MM.1S (cell line): Measurements from ENCODE around the gene AP1AR.

Source experiments
- DNase-seq: peaks from one replicate; pipeline ENCODE4 v3.0.0-alpha.2; 2015
- H2AFZ ChIP-seq: fragments of 300-600 bp; sonication (generic); 2 replicates; pipeline ENCODE4 v1.6.0; 2016; ENCODE audit warnings: antibody characterized with exemption, low read length
- H3F3A ChIP-seq: fragments of 300-600 bp; sonication (generic); 2 replicates; pipeline ENCODE4 v1.6.1; 2016; ENCODE audit warnings: mild to moderate bottlenecking, antibody characterized with exemption, low read length, moderate library complexity, mixed read lengths; ENCODE audit not compliant: insufficient read depth
- H3K27ac ChIP-seq: fragments of 300-600 bp; sonication (generic); 2 replicates; pipeline ENCODE4 v1.5.1; 2016; ENCODE audit warnings: mild to moderate bottlenecking, low read length
- H3K27me3 ChIP-seq: fragments of 300-600 bp; sonication (generic); replicated peaks from 2 replicates; pipeline ENCODE4 v1.6.0; 2016; ENCODE audit warnings: low read length; ENCODE audit not compliant: insufficient read depth
- H3K36me3 ChIP-seq: fragments of 300-600 bp; sonication (generic); replicated peaks from 2 replicates; pipeline ENCODE4 v1.6.1; 2016; ENCODE audit warnings: mild to moderate bottlenecking, low read length, mixed read lengths; ENCODE audit not compliant: insufficient read depth
- H3K4me1 ChIP-seq: fragments of 300-600 bp; sonication (generic); 2 replicates; pipeline ENCODE4 v1.6.1; 2016; ENCODE audit warnings: low read length, mixed read lengths
- H3K4me2 ChIP-seq: fragments of 300-600 bp; sonication (generic); 2 replicates; pipeline ENCODE4 v1.6.0; 2016; ENCODE audit warnings: low read depth, low read length
- H3K4me3 ChIP-seq: fragments of 300-600 bp; sonication (generic); 2 replicates; pipeline ENCODE4 v1.5.1; 2016; ENCODE audit warnings: low read length, mixed read lengths
- H3K79me2 ChIP-seq: fragments of 300-600 bp; sonication (generic); 2 replicates; pipeline ENCODE4 v1.6.1; 2016; ENCODE audit warnings: mixed run types, low read length, mixed read lengths
- H3K9ac ChIP-seq: fragments of 300-600 bp; sonication (generic); 2 replicates; pipeline ENCODE4 v1.6.1; 2016; ENCODE audit warnings: low read length, mixed read lengths
- H3K9me2 ChIP-seq: fragments of 300-600 bp; sonication (generic); replicated peaks from 2 replicates; pipeline ENCODE4 v1.6.1; 2016; ENCODE audit warnings: mild to moderate bottlenecking, low read length, mixed read lengths; ENCODE audit not compliant: insufficient read depth
- H3K9me3 ChIP-seq: fragments of 300-600 bp; sonication (generic); replicated peaks from 2 replicates; pipeline ENCODE4 v1.6.1; 2016; ENCODE audit warnings: mild to moderate bottlenecking, low read length, mixed read lengths; ENCODE audit not compliant: insufficient read depth
- H4K20me1 ChIP-seq: fragments of 300-600 bp; sonication (generic); 2 replicates; pipeline ENCODE4 v1.6.1; 2016; ENCODE audit warnings: mild to moderate bottlenecking, low read length, moderate library complexity, mixed read lengths; ENCODE audit not compliant: insufficient read depth
- EZH2 ChIP-seq: fragments of 300-600 bp; sonication (generic); optimal IDR thresholded peaks from 2 replicates; pipeline ENCODE3; 2017; ENCODE audit warnings: low read depth, mild to moderate bottlenecking, antibody characterized with exemption, low read length, mixed read lengths
- EZH2phosphoT487 ChIP-seq: fragments of 300-600 bp; sonication (generic); IDR thresholded peaks from 2 replicates; pipeline ENCODE4 v1.6.1; 2018; ENCODE audit warnings: antibody characterized with exemption, low read length
- TF ChIP-seq, protein P1 (sequence below): fragments of 300-600 bp; sonication (generic); IDR thresholded peaks from 2 replicates; pipeline ENCODE4 v1.5.1; 2016; ENCODE audit warnings: antibody characterized with exemption, low read length, mixed read lengths

AP1AR gene

DNA sequence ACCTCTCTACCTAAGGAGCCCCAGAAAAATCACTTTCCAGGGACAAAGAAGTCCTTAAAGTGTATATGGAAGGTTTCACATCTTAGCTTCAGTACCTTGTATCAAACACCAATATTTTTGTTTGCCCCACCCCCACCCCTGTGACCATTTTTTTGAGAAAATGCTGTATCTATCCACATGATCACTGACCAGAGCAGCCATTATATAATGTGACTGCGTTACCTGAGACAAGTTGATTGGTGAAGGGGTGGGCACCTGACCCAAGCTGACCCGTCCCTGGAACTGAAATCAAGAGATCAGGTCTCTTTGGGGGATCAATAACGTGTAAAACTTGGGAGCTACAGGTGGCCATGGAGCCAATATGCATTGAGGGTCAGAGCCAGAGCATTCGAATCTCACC is 43.4 kb downstream of the AP1AR start:
- no peak overlapping the region for H3K27ac ChIP-seq
- no peaks in the 10 kb centered on the region for H3K27me3 ChIP-seq
- H3K4me2 ChIP-seq = no peak overlapping the region
- H3K4me3 ChIP-seq = no peak overlapping the region
- H3K9me3 ChIP-seq = no peaks in the 10 kb centered on the region
- peaks cover 16% of the 10 kb centered on the region for H3F3A ChIP-seq
- no peak for DNase-seq
- no peak overlapping the region for H2AFZ ChIP-seq
- H3K79me2 ChIP-seq = peaks cover 64% of the 10 kb centered on the region
- H4K20me1 ChIP-seq = no peaks in the 10 kb centered on the region; the same call in 1 of the 2 replicates
- TF ChIP-seq, protein P1, sequence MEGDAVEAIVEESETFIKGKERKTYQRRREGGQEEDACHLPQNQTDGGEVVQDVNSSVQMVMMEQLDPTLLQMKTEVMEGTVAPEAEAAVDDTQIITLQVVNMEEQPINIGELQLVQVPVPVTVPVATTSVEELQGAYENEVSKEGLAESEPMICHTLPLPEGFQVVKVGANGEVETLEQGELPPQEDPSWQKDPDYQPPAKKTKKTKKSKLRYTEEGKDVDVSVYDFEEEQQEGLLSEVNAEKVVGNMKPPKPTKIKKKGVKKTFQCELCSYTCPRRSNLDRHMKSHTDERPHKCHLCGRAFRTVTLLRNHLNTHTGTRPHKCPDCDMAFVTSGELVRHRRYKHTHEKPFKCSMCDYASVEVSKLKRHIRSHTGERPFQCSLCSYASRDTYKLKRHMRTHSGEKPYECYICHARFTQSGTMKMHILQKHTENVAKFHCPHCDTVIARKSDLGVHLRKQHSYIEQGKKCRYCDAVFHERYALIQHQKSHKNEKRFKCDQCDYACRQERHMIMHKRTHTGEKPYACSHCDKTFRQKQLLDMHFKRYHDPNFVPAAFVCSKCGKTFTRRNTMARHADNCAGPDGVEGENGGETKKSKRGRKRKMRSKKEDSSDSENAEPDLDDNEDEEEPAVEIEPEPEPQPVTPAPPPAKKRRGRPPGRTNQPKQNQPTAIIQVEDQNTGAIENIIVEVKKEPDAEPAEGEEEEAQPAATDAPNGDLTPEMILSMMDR = no peak
- no peak for TF ChIP-seq EZH2
- no peak for TF ChIP-seq EZH2phosphoT487
- H3K9me2 ChIP-seq = no peaks in the 10 kb centered on the region
- peaks cover 9% of the 10 kb centered on the region; the same call in 1 of the 2 replicates for H3K36me3 ChIP-seq
- H3K9ac ChIP-seq = no peak overlapping the region
- H3K4me1 ChIP-seq = peaks cover 14% of the 10 kb centered on the region

DNA sequence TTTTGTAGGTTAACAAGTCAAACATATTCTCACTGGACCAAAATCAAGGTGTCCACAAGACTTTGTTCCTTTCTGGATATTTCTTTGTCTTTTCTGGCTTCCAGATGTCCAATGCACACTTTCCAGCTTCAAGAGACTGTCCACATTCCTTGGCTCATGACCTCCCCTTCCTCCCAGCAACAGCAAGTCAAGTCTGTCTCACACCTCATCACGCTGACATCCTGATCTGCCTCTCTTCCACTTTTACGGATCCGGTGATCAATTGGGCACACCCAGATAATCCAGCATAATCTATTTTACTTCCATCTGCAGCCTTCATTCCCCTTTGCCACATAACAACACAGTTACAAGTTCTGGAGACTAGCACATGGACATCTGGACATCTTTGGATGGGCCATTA is 44.5 kb downstream of the AP1AR start:
- Histone ChIP-seq H3K9me3 (no peaks in the 10 kb centered on the region), H3K4me2 (no peak overlapping the region), H2AFZ (no peak overlapping the region), H3K27me3 (no peaks in the 10 kb centered on the region), H3K9ac (no peak overlapping the region), H4K20me1 (no peaks in the 10 kb centered on the region; the same call in 1 of the 2 replicates), H3K27ac (no peak overlapping the region), H3K9me2 (no peaks in the 10 kb centered on the region), H3K4me1 (peaks cover 24% of the 10 kb centered on the region), H3K79me2 (peaks cover 76% of the 10 kb centered on the region), H3K4me3 (no peak overlapping the region), H3F3A (peaks cover 26% of the 10 kb centered on the region), H3K36me3 (peaks cover 9% of the 10 kb centered on the region; the same call in 1 of the 2 replicates)
- TF ChIP-seq, protein P1 = no peak
- TF ChIP-seq EZH2 (no peak), EZH2phosphoT487 (no peak)
- DNase-seq = no peak

DNA sequence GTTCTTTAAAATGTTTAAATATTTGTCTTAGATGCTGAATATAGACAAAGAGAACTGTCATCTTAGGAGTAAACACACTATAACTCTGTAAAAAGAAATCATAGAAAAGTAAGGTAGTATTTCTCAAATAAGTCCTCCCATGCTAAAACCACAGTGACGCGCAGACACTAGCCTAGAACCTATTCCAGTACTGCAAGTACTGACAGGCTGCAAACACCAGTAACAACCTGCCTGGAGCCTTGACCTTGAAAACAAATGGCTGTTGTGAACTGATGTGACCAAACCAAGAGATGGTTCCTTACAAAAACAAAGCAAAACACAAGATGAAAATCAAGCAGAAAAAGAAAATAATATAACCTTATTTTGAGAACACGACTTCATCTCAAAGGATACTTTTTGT is 45.6 kb downstream of the AP1AR start:
- no peaks in the 10 kb centered on the region; the same call in 1 of the 2 replicates for H4K20me1 ChIP-seq
- H3K36me3 ChIP-seq = peaks cover 9% of the 10 kb centered on the region; the same call in 1 of the 2 replicates
- no peaks in the 10 kb centered on the region for H3K9me2 ChIP-seq
- peaks cover 30% of the 10 kb centered on the region for H3K4me1 ChIP-seq
- no peak overlapping the region for H2AFZ ChIP-seq
- H3K79me2 ChIP-seq = peaks cover 84% of the 10 kb centered on the region
- no peak overlapping the region for H3K9ac ChIP-seq
- no peak for DNase-seq
- H3K27me3 ChIP-seq = no peaks in the 10 kb centered on the region
- H3K4me3 ChIP-seq = no peak overlapping the region
- H3K4me2 ChIP-seq = no peak overlapping the region
- H3K27ac ChIP-seq = no peak overlapping the region
- no peaks in the 10 kb centered on the region for H3K9me3 ChIP-seq
- no peak for TF ChIP-seq EZH2phosphoT487
- TF ChIP-seq EZH2 = no peak
- TF ChIP-seq, protein P1 = no peak
- peaks cover 33% of the 10 kb centered on the region for H3F3A ChIP-seq
